PFSK-1 (cell line): ENCODE data around the gene NPY2R. TPM values are rescaled to one million over a fixed set of nuclear protein-coding genes. Genes with fewer than 3 reads are reported as not detected.

Experiments used
- FOXP2 ChIP-seq: optimal IDR thresholded peaks from 2 replicates; pipeline ENCODE3; 2011; ENCODE audit warnings: borderline replicate concordance, control low read depth, inconsistent platforms; ENCODE audit not compliant: insufficient read depth; ENCODE audit errors: extremely low read length, extremely low read depth
- POLR2AphosphoS5 ChIP-seq: IDR thresholded peaks from 2 replicates; pipeline ENCODE4 v1.6.1; 2012; ENCODE audit warnings: low read depth, mild to moderate bottlenecking, control low read depth, low read length, moderate library complexity
- REST ChIP-seq, 2 experiments: IDR thresholded peaks; 2 replicates each; pipeline versions ENCODE4 v1.6.1 to v1.8.0; 2011 to 2012; ENCODE audit warnings: low read depth in 2 of 2, low read length in 2 of 2, control low read depth in 1 of 2, inconsistent platforms in 1 of 2, mild to moderate bottlenecking in 1 of 2, moderate library complexity in 1 of 2; ENCODE audit not compliant: insufficient read depth in 1 of 2
- SIN3A ChIP-seq: IDR thresholded peaks from 2 replicates; pipeline ENCODE4 v1.6.1; 2012; ENCODE audit warnings: mild to moderate bottlenecking, low read length, moderate library complexity, borderline replicate concordance; ENCODE audit not compliant: insufficient read depth
- TAF1 ChIP-seq: IDR thresholded peaks from 2 replicates; pipeline ENCODE4 v1.6.1; 2012; ENCODE audit warnings: low read length, control low read depth, borderline replicate concordance; ENCODE audit not compliant: insufficient read depth
- polyA plus RNA-seq: library from polyadenylated mRNA; unstranded; fragments of >200 nt; gene quantifications from one replicate; pipeline ENCODE4 v1.2.1, GENCODE V29; 2012; ENCODE audit warnings: low read depth, missing spikeins; ENCODE audit not compliant: insufficient read length

The NPY2R gene
- not detected for polyA plus RNA-seq

GRCh38 chr4:155208258-155209054 lies at the start of gene NPY2R:
NPY2R (plus strand) TSS chr4:155208636; CDS start chr4:155213940, 5,304 bp downstream.
- TF ChIP-seq FOXP2 = no peak
- no peak for TF ChIP-seq SIN3A
- TF ChIP-seq POLR2AphosphoS5 = no peak
- no peak for TF ChIP-seq TAF1
- TF ChIP-seq REST (IDR thresholded peaks at IDR 0.05; ENCODE audit: insufficient read depth in 1 of 2, low read depth in 2 of 2, low read length in 2 of 2) = no peak

GRCh38 chr4:155161357-155161756 lies 47.1 kb upstream of the NPY2R start:
- no peak for TF ChIP-seq REST (IDR thresholded peaks at IDR 0.05; ENCODE audit: insufficient read depth in 1 of 2, low read depth in 2 of 2, low read length in 2 of 2)
- TF ChIP-seq FOXP2 = no peak
- TF ChIP-seq POLR2AphosphoS5 = no peak
- TF ChIP-seq SIN3A = no peak
- TF ChIP-seq TAF1 = no peak

GRCh38 chr4:155164718-155165117 lies 43.7 kb upstream of the NPY2R start:
- TF ChIP-seq SIN3A = no peak
- no peak for TF ChIP-seq REST (IDR thresholded peaks at IDR 0.05; ENCODE audit: insufficient read depth in 1 of 2, low read depth in 2 of 2, low read length in 2 of 2)
- no peak for TF ChIP-seq FOXP2

GRCh38 chr4:155170569-155170968 lies 37.9 kb upstream of the NPY2R start:
- no peak for TF ChIP-seq TAF1
- TF ChIP-seq POLR2AphosphoS5 = no peak
- no peak for TF ChIP-seq SIN3A
- TF ChIP-seq REST (IDR thresholded peaks at IDR 0.05; ENCODE audit: insufficient read depth in 1 of 2, low read depth in 2 of 2, low read length in 2 of 2) = no peak
- no peak for TF ChIP-seq FOXP2

- TF ChIP-seq TAF1 (no peak), FOXP2 (no peak)
These were observed 35.1 kb upstream of the NPY2R start for GRCh38 chr4:155173371-155173770.
